CD4-positive, alpha-beta T cell treated with Interleukin-17A for 4 hours (primary cell): ENCODE data around the gene PIM1.
"Not testable (repeated sequence)": the region's sequence is repeated elsewhere in the genome, so short reads cannot be mapped to it uniquely, and the experiment has no call there.

Experiments
- DNase-seq: peaks from one replicate; pipeline ENCODE4 v3.0.0-alpha.2; 2020; ENCODE audit warnings: mixed read lengths

The PIM1 gene

DNA sequence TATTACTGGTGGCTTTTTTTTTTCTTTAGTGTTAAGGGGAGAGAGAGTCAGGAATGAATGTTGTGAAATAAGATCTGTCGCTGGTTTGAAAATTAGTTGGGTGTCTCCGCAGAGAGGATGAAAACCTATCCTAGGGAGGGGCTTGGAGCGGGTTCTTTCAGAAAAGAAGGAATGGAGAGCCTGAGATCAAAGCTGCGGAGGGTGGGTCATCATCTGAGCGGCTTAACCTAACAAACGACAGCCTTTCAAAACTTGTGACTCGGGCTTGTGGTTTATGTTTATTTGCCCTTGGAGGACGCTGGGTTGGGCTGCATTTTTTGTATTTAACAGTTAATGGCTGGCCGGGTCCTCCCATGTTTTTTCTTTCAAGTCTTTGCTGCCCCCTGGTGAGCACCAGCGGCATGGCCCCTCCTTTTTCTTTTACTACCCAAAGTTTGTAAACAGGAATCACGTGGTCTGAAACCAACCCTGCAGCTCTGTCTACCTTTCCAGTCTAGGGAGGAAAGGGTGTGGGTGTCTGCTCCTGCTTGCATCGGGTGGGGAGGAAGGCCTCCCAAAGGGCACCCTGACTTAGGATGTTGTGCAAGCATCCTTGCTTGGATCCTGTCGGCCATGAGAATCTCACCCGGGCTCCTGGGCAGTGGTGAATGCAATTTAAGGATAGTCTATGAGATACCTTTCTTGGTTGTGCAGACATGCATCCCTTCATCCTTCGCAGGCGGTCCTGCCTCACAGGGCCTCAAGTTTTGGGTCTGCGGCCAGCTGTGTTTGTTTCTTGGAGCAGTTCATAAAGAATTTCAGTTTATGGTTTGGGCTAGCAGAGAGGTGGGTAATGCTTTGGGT is 2.2 kb downstream of the PIM1 start:
- peak; percentile 93 for DNase-seq

DNA sequence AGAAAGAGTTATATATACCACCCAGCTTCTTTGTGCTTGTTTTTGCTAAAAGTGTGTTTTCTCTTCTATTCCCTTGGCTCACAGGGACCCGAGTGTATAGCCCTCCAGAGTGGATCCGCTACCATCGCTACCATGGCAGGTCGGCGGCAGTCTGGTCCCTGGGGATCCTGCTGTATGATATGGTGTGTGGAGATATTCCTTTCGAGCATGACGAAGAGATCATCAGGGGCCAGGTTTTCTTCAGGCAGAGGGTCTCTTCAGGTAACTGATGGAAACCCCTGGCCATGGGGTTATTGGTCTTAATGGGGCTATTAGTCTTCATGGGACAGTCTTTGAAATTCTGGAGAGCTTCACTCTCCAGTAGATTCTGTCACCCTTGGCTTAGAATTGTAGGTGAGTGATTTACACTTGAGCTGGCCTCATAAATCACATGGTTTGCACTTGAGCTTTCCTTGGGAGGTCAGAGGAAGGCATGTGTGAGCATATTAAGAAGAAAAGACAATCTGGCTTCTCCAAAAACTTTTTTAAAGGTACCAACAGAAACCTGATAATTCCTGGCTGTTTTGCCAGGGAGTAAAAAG is 3.0 kb downstream of the PIM1 start:
- no peak for DNase-seq

DNA sequence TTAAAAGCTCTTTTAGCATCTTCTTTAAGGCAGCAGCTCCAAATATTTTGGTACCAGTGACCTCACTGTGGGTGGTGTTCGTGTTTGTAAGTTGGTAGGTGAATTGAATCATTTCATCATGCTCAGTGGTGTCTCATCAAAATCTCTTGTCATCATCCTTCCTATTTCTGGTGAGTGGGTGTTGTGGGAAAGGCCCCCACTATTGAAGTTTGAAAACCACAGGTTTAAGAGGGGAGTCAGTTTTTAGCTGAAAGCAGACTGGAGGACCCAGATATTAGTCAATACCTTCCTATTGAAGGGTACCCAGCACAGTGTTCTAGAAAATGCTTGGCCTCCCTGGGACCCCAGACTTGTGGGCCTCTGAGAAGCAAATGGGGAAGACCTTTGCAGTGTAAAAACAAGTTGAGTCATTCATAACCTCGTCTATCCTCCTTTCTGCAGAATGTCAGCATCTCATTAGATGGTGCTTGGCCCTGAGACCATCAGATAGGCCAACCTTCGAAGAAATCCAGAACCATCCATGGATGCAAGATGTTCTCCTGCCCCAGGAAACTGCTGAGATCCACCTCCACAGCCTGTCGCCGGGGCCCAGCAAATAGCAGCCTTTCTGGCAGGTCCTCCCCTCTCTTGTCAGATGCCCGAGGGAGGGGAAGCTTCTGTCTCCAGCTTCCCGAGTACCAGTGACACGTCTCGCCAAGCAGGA is 3.7 kb downstream of the PIM1 start:
- peak; percentile 66 for DNase-seq

- DNase-seq: no peak
Observed at GRCh38 chr6:37174196-37174514, 4.2 kb downstream of the PIM1 start.

DNA sequence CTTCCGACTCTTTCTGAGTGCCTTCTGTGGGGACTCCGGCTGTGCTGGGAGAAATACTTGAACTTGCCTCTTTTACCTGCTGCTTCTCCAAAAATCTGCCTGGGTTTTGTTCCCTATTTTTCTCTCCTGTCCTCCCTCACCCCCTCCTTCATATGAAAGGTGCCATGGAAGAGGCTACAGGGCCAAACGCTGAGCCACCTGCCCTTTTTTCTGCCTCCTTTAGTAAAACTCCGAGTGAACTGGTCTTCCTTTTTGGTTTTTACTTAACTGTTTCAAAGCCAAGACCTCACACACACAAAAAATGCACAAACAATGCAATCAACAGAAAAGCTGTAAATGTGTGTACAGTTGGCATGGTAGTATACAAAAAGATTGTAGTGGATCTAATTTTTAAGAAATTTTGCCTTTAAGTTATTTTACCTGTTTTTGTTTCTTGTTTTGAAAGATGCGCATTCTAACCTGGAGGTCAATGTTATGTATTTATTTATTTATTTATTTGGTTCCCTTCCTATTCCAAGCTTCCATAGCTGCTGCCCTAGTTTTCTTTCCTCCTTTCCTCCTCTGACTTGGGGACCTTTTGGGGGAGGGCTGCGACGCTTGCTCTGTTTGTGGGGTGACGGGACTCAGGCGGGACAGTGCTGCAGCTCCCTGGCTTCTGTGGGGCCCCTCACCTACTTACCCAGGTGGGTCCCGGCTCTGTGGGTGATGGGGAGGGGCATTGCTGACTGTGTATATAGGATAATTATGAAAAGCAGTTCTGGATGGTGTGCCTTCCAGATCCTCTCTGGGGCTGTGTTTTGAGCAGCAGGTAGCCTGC is 4.8 kb downstream of the PIM1 start:
- no peak for DNase-seq

DNA sequence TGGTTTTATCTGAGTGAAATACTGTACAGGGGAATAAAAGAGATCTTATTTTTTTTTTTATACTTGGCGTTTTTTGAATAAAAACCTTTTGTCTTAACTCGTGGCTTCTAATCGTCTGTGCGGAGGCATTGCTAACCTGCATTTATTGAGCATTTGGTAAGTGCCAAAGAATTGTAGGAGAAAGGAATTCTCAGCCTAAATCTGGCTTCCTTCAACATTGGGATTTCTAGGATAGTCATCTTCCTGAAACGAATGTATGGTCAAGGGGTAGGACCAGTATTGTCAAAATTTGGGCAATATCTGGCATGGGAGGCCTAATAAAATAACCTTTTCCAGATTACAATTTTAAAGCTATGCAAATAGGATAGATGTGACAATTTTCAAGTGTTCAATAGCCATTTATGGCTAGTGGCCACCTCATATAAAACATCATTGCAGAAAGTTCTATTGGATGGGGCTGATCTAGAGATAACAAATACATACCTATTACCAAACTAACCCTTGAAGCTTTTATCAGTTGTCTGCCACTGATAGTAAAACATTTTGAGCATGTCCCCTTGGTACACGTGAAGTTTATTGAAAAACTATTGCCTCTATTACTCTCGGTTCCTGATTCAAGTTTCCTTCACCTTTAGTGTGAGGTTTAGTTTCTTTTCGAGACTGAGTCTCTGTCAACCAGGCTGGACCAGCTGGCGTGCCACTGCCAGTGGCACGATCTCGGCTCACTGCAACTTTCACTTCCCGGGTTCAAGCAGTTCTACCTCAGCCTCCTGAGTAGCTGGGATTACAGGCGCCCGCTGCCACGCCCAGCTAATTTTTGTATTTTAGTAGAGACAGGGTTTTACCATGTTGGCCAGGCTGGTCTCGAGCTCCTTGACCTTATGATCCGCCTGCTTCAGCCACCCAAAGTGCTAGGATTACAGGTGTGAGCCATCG is 5.6 kb downstream of the PIM1 start:
- peak; percentile 24 for DNase-seq

- peak; percentile 26 for DNase-seq
Observed at GRCh38 chr6:37176268-37177076, 6.5 kb downstream of the PIM1 start.

DNA sequence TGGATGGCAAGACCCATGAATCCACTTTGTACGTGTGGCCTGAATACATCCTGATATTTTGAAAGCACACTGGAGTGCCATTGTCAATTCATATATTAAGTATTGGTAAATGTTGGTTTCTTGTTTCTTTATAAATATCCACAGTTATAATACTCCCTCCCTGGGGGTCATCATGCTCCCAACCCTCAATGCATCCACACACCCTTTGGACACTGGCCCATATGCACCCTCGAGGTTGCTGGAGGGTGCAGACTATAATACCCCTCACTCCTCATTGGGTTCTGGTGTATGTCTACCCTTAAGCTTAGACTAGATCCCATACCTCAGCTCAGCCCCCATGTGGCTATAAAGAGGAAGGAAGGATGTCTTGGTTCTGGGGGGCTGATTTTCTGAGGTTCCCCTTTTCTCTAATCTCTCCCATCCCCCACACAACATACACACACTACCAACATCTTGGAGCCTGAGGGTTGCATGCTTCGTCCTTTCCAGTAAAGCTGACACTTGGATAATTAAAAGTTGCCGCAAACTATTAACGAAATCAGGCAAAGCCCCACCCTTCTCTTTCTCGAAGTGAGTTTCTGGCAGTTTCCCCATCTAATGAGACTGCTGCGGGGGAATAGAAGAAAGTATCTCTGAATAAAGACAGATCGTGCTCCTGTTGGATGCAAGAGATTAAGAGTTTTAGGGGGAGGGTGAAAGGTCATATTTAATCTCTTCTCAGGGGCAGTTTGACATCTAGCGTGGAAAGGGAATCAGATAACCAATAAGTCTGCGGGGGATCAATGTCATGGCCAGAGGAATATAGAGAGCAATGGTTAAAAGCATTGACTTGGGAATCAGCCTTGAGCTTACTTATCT is 7.4 kb downstream of the PIM1 start:
- no peak for DNase-seq

DNA sequence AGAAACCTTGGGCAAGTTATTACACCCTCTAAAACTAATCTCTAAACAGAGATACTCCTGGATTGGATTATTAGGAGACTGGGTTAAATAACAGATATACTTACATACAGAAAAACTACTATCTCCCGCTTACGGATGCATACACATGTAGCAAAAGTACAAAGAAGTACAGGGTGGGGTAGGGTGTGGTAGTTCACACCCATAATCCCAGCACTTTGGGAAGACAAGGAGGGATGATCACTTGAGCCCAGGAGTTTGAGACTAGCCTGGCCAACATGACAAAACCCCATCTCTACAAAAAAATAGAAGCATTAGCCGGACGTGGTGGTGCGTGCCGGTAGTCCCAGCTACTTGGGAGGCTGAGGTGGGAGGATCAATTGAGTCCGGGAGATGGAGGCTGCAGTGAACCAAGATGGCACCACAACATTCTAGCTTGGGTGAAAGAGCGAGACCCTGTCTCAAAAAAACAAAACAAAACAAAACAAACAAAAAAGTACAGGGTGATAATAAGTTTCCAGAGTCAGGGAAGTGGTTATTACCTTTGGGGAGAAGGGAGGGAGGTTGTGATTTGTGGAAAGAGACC is 8.1 kb downstream of the PIM1 start:
- no peak for DNase-seq

GRCh38 chr6:37180075-37180474 is 10.1 kb downstream of the PIM1 start:
- no peak for DNase-seq

DNA sequence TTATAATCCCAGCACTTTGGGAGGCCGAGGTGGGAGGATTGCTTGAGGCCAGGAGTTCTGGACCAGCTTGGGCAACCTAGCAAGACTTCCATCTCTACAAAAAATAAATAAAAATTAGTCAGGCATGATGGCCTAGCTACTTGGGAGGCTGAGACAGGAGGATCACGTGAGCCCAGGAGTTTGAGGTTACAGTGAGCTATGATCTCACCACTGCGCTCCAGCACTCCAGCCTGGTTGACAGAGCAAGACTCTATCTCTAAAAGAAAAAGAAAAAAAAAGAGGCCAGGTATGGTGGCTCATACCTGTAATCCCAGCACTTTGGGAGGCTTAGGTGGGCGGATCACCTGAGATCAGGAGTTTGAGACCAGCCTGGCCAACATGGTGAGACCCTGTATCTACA is 10.7 kb downstream of the PIM1 start:
- not testable (repeated sequence) for DNase-seq

DNA sequence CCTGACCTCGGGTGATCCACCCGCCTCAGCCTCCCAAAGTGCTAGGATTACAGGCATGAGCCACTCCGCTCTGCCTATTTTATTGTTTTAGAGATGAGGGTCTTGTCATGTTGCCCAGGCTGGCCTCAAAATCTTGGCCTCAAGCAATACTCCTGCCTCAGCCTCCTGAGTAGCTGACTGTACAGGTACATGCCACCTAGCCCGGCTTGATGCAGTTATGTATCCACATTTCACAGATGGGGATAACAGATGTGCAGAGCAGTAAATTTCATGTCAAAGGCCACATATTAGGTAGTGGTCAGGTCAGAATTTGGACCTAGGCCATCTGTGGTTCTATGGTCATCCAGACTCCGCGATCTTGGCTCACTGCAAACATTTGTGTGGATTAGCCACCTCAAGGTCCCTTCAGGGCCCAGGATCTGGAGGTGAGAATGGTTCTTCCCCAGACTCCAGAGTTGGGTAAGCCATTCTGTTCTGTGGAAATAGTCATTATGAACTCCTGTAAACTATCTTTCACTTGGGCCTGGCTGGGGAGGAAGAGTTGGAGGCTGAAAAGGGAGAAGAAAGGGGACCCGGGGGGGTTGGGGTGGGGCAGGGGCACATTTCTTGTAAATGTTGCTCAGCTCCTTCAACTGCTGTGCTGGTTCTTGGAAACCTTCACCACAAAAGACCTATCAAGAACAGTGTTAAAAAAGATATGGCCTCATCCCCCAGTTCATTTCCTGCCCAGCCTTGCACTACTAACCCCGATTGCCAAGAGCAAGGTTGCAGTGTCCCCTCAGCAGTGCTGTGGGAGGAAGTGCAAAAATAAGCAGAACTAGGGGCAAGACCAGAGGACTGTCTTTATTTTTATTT is 13.0 kb downstream of the PIM1 start:
- DNase-seq: peak; percentile 68

DNA sequence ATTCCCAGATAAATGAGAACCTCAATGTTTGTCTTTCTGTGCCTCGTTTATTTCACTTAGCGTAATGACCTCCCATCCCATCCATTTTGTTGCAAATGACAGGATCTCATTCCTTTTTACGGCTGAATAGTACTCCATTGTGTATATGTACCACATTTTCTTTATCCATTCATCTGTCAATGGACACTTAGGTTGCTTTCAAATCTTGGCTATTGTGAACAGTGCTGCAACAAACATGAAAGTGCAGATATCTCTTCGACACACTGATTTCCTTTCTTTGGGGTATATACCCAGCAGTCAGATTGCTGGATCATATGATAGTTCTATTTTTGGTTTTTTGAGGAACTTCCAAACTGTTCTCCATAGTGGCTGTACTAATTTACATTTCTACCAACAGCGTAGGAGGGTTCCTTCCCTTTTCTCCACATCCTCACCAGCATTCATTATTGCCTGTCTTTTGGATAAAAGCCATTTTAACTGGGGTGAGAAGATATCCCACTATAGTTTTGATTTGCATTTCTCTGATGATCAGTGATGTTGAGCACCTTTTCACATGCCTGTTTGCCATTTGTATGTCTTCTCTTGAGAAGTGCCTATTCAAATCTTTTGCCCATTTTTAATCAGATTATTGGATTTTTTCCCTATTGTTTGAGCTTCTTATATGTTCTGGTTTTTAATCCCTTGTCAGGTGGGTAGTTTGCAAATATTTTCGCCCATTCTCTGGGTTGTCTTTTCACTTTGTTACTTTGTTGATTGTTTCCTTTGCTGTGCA is 16.2 kb downstream of the PIM1 start:
- DNase-seq: not testable (repeated sequence)

GRCh38 chr6:37187321-37188022 is 17.5 kb downstream of the PIM1 start:
- peak; percentile 27 for DNase-seq

- DNase-seq: no peak
Observed at GRCh38 chr6:37188962-37189510, 19.1 kb downstream of the PIM1 start.

DNA sequence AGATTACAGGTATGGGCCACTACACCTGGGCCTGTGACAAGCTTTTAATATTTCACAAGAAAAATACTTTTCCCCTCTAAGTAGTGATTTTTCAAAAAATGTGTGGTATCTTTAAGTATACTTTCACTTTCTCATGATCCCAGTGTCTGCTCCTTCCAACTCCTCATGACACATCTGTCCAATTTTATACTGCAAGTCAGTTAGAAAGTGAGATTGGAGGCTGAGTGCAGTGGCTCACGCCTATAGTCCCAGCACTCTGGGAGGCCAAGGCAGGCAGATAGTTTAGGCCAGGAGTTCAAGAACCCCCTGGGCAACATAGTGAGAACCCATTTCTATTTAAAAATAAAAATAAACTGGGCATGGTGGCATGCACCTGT is 20.2 kb downstream of the PIM1 start:
- DNase-seq: no peak

GRCh38 chr6:37192666-37193065 is 22.7 kb downstream of the PIM1 start:
- DNase-seq: no peak
